H1 (cell line): ENCODE data around the gene C2CD4C. TPM values are rescaled to one million over a fixed set of nuclear protein-coding genes. Genes with fewer than 3 reads are reported as not detected.

Experiments used
- E2F6 ChIP-seq: IDR thresholded peaks from 2 replicates; pipeline ENCODE4 v1.6.1; 2012; ENCODE audit warnings: inconsistent platforms
- EGR1 ChIP-seq: IDR thresholded peaks from 2 replicates; pipeline ENCODE4 v1.6.1; 2011; ENCODE audit warnings: low read depth, low read length, borderline replicate concordance
- FOSL1 ChIP-seq: IDR thresholded peaks from 2 replicates; pipeline ENCODE4 v1.6.1; 2011; ENCODE audit warnings: mild to moderate bottlenecking, low read depth, low read length, moderate library complexity; ENCODE audit not compliant: insufficient read depth
- KDM4A ChIP-seq: IDR thresholded peaks from one replicate; pipeline ENCODE4 v1.7.1; 2012; ENCODE audit warnings: low read depth, mild to moderate bottlenecking, moderate library complexity, low read length, inconsistent platforms; ENCODE audit not compliant: severe bottlenecking
- PHF8 ChIP-seq: fragments of 200-600 bp; sonication (generic); conservative IDR thresholded peaks from 2 replicates; pipeline ENCODE4 v1.7.1; 2012; ENCODE audit warnings: low read depth, mild to moderate bottlenecking, inconsistent platforms, low read length, moderate library complexity
- TBP ChIP-seq: IDR thresholded peaks from 2 replicates; pipeline ENCODE4 v1.6.1; 2011; ENCODE audit warnings: low read depth, low read length, improper control_type of control experiment
- TEAD4 ChIP-seq: IDR thresholded peaks from 2 replicates; pipeline ENCODE4 v1.6.1; 2012; ENCODE audit warnings: low read depth, low read length, inconsistent platforms, mixed read lengths
- ZNF274 ChIP-seq: IDR thresholded peaks from 2 replicates; pipeline ENCODE4 v1.7.0; 2012; ENCODE audit warnings: low read length, borderline replicate concordance; ENCODE audit errors: extremely low read depth
- polyA plus RNA-seq, 7 experiments: library from polyadenylated mRNA; depleted of rRNA in 3 of 7; stranded (reverse) in 5 of 7; unstranded in 2 of 7; fragments of >200 nt in 5 of 7; fragments of 200-250 nt in 2 of 7; gene quantifications; 1 replicate in 5 of 7; 2 replicates in 1 of 7; 4 replicates in 1 of 7; pipeline versions ENCODE4 v1.2.1 to v1.2.3, GENCODE V29; 2011 to 2013; ENCODE audit warnings: missing spikeins in 2 of 7, mixed read lengths in 2 of 7
- total RNA-seq: library from RNA; stranded (reverse); fragmentation: NEBNext Ultra II Directional; extraction: Animal tissue kit (Norgen Biotek cat#: 25700); gene quantifications from 2 replicates; pipeline ENCODE4 v1.2.1, GENCODE V29; 2021

C2CD4C gene
- total and polyA plus RNA-seq, 2 of the 8 experiments (the other 6 are each of a cell fraction or from before 2014, with no cell fraction given) = 3.8 to 6.3 TPM

DNA sequence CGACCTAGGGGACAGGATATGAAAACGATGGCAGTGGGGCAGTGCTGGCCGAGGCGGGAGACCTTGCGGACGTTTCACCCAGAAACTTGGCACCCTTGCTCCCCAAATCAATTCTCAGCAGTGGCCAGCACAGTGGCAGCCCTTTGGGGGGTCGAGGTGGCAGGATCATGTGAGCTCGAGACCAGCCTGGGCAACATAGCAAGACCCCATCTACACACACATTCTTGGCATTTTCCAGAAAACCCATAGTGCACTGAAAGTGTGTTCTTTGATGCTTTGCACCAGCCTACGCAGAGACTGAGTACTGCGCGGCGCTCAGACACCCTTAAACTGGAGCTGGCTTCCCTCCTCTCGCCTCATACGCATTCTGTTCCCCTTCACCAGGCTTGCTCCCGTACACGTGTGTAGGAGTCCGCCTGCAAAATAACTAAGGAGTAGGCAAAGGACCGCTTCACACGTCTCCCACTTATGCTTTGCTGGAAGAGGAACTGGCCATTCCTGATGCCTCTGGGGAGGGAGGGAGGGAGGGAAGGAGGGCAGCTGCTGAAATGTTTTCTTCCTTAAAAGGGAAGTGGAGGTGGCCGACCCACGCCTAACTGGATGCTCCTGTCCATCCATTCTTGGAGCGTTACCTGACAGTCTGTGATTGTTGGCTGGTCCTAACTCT is 40.9 kb downstream of the C2CD4C start (continued):
- TF ChIP-seq FOSL1 (no peak), KDM4A (no peak), TBP (no peak), EGR1 (no peak), TEAD4 (no peak), E2F6 (no peak), PHF8 (no peak), ZNF274 (no peak)
